Kidney glomerular epithelial cell (primary cell): ENCODE measurements around the gene GAS7.

ENCODE experiments used
- DNase-seq: peaks from one replicate; lab custom pipeline; 2025; lab: John Stamatoyannopoulos, UW

Gene GAS7

DNA sequence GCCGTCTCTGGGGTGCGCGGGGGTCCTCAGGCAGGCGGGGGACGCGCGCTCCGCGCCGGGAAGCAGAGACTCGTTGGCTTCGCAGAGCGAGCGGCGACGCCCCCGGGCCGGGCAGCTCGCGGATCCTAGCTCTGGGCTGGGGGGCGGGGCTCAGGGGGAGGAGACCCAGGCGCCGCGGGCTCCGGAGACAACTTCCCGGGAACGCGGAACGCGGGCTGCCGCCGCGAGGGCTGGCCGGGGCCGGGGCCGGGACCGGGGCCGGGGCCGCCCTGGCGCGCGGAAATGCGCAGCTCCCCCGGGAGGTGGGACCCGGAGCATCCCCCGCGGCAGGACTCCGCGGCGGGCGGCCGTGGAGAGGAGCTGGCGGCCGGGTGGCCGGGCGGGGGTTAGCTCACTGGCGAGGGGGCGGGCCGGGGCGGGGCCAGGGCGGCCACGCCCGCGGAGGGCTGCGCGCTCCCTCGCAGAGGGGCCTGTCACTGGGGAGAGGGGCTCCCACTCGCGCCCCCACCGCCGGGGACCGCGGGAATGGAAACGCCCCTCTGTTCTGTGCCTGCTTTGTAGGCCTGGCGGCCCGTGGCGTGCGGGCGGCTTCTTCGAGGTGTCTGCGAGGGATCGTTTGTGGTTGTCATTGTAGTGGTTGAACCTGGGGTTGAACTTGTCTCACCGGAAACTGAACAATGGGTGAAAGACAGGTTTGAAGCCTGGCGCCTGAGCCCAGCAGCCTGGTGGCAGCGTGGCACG lies at the start of gene GAS7:
GAS7 (minus strand) TSS at position 98 of the 741 bp plus-strand sequence.
- no peak for DNase-seq

- DNase-seq, result no peak
These were observed 49.4 kb upstream of the GAS7 start for GRCh38 chr17:10247810-10248209.

- no peak for DNase-seq
These were observed 45.8 kb upstream of the GAS7 start for GRCh38 chr17:10243883-10244844.

DNA sequence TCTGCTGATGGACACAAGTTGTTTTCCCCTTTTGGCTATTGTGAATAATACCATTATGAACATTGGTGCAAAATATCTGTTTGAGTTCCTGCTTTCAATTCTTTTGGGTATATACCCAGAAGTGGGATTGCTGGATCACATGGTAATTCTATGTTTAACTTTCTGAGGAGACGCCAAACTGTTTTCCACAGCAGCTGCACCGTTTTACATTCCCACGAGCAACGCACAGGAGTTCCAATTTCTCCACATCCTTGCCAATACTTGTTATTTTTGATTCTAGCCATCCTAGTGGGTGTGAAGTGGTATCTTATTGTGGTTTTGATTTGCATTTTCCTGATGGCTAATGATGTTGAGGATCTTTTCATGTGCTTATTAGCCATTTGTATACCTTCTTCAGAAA lies 43.4 kb upstream of the GAS7 start:
- DNase-seq, result no peak

- no peak for DNase-seq
These were observed 40.3 kb upstream of the GAS7 start for GRCh38 chr17:10238661-10239060.

DNA sequence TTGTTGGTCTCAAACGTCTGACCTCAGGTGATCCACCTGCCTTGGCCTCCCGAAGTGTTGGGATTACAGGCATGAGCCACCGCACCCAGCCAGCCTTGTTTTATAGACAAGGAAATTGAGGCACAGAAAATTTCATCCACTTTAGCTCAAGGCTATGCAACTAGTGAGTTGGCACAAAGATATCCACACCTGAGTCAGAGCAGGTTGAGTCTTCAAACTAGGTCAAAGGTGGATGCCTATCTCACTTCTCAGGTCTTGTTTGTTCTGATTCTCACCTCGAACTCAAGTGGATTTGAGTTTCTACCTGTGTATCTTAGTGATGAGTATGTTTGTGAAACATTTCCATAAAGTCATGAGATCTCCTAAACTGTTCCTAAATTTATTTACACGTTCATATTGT lies 35.6 kb upstream of the GAS7 start:
- DNase-seq, result no peak

DNA sequence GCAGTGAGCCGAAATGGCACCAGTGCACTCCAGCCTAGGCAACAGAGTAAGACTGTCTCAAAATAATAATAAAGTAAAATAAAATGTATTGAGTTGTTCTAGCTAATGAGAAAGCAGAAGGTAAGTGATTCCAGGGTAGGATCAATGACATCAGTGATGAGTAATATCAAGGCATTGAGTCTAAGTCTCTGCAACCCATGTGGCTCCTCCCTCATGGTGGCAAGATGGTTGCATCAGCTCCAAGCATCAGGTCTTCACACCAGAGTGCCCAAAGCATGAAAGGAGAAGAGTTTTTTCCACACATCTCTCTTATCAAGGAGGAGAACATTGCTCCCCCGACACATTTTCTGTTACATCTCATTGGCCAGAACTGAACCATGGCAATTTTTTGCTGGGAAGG lies 34.8 kb upstream of the GAS7 start:
- DNase-seq, result no peak

DNA sequence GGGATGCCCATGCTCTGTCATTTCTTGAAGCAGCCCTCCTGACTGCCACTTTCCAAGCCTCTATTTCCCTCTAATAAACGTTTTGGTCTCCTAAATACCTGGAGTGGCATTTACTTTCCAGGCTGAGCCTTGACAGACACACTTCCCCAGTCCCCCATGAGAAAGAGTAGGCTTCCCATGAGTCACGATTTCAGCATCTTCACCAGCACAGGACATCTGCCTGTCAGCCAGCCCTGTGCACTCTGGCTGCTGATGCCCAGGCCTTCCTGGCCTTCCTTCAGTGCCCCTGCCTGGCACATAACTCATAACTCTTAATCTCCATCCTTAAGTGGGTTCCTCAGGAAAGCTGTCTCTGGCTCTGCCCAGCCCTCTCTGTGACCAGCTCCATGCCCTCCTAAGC lies 30.8 kb upstream of the GAS7 start:
- no peak for DNase-seq

DNA sequence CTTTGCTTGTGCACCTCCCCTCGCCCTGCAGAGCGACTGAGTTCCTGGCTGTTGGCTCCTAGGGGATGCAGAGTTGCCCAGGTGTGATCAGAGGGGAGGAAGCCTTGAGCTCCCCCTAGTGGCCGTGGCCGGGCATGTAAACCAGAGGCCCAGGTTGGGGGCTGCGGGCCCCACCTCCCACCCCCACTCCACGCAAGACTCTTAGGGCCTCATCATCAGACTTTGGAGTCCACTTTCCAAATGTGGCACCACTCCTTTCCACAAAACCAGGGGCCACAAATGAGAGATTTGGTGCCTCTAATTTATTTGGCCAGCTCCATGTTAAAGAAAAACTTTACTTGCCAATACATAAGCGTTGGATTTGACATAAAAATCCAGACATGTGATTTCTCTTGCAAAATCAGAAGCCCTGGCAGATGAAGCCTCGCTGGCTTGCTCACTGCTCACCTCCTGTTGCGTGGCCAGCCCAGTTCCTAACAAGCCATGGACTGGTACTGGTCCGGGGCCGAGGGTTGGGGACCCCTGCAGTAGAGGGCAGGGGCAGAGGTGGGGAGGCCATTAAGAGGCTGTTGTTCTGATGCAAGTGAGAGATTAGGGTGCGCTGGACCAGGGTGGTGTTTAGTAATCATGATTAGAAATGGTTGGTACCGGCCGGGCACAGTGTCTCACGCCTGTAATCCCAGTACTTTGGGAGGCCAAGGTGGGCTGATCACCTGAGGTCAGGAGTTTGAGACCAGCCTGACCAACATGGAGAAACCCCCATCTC lies 28.7 kb upstream of the GAS7 start:
- no peak for DNase-seq

DNA sequence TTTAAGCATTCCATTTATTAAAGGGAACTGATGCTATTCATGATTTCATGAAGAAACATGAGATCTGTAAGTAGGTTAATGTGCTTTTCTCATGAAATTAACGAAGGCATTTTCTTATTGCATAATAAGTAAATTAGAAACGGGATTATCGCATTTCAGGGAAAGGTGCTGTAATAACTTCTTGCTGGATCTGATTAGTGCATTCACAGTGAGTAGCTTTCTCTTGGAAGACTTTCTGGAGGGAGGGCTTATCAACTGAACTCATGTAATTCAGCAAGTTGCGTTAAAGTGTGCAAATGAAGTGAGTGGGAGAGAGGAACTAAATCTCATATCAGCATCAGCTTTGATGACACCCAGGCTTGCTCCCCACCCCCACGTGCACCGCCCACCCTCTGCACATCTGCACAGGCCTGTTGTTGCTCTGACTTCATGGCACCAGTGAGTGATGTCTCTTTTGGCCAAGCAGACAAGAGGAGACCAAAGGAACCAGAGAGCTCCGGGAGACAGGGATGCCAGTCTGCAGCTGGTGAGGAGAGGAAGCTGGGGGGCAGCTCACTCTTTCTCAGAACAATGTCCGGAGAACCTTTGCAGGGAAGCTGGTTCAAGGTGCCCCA lies 26.3 kb upstream of the GAS7 start:
- DNase-seq, result no peak

GRCh38 chr17:10219193-10219592 lies 20.8 kb upstream of the GAS7 start:
- no peak for DNase-seq

DNA sequence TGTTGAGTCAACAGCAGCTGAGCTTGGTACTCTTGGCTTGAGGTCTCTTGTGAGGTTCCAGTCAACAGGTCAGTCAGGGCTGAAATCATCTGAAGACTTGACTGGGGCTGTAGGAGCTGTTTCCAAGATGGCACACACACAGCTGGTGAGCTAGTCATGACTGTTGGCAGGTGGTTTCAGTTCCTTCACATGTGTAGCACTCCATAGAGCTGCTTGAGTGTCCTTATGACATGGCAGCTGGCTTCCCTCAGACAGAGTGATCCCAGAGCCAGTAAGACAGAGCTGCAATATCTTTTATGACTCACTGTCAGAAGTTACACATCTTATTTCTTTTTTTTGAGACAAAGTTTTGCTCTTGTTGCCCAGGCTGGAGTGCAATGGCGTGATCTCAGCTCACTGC lies 19.5 kb upstream of the GAS7 start:
- no peak for DNase-seq

DNA sequence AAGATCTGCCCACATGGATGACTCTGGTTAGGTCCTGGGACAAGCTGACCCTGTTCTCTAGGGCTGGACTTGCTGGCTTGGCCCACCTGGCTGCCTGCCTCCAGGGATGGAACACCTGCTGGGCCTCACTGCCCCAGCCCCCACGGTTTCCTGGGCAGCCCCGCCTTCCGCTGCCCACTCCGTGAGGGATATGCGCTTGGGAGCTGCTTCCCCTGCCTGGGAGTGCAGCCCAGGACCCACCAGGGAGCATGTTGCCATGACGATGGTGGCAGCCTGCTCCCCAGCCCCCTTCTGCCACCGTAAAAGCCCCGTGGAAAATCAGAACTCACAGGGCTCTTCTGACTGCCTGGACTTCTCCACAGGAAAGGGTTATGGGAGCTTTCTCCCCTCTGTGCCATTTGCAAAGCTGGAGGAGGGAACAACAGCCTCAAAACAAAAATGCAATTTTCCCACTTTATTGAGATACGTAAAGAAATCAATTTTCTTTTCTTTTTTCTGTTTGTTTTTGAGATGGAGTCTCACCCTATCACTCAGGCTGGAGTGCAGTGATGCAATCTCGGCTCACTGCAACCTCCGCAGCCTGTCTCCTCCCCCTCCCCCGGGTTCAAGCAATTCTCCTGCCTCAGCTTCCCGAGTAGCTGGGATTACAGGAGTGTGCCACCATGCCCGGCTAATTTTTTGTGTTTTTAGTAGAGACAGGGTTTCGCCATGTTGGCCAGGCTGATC lies 18.0 kb upstream of the GAS7 start:
- no peak for DNase-seq

DNA sequence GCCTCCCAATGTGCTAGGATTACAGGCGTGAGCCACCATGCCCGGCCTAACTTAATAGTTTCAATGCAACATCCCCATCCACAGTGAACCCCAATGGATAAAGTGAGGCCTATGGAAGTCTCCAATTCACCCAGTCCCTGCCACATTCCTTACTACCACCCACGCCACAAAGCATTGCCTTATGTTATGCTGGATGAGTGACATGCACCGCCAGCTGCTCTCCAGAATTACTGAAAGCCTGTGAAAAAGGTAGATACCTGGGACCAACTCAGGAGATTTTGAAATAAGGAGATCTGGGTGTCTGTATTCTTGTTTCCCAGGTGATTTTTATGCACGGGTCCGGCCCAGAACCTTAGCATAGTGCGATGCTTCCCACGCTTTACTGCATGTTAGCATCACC lies 16.9 kb upstream of the GAS7 start:
- no peak for DNase-seq

- no peak for DNase-seq
These were observed 13.3 kb upstream of the GAS7 start for GRCh38 chr17:10211666-10212065.

DNA sequence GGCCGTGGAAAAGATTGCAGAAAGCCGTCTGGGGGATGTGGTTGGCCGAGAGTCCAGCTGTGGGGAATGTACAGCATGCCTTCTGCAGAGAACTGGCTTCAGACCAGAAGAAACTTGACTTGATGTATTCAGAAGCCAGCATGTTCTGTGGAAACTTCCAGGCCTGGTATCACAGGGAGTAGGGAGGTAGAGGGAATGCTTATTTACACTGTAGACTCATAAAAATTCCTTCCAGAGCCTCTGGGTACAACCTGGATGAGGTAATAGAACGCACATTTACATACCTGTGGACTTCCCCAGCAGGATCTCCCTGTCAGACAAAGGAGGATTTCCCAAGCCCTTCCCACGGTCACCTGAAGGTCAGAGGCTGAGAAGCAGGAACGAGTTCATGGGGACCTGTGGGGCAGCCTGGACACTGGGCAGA lies 11.8 kb upstream of the GAS7 start:
- DNase-seq, result no peak

GRCh38 chr17:10208604-10209193 lies 10.3 kb upstream of the GAS7 start:
- DNase-seq, result no peak

GRCh38 chr17:10207153-10207552 lies 8.7 kb upstream of the GAS7 start:
- no peak for DNase-seq

GRCh38 chr17:10205549-10206185 lies 7.3 kb upstream of the GAS7 start:
- no peak for DNase-seq

DNA sequence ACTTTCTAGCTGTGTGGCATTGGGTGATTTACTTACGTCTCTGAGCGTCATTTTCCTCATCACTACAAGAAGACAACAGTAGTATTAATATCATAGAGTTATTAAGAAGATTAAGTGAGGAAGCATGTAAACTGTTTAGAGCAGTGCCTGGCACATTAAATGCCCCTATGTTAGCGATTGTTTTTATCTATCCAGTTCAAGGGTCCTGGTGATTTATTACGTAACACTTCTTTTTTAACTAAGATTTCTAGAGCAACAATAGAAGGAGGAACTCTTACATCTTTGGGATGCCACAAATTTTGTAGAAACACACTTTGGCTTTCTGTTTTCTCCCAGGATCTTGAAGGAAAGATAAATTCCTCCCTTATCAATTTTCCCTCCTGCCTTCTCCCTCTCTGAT lies 3.3 kb upstream of the GAS7 start:
- no peak for DNase-seq
